Esophagus squamous epithelium (tissue), 5 donors: ENCODE data around the gene ZFP92. TPM values are rescaled to one million over a fixed set of nuclear protein-coding genes. Genes with fewer than 3 reads are reported as not detected.
A peak's percentile ranks its signal among the peaks of the same experiment; 100 is the strongest.

ENCODE experiments used
- DNase-seq: peaks from one replicate; lab custom pipeline; 2025; lab: John Stamatoyannopoulos, UW
- H3K27ac ChIP-seq, 4 donors: fragments of 200-600 bp; sonication (generic); one replicate each; pipeline ENCODE4 v1.5.1; 2016 to 2019; ENCODE audit warnings: mild to moderate bottlenecking in 1 of 4
- H3K27me3 ChIP-seq, 4 donors: fragments of 200-600 bp; sonication (generic); 1 replicate in 3 of 4; 2 replicates in 1 of 4; pipeline versions ENCODE4 v1.5.1 to v1.6.0; 2017 to 2021; ENCODE audit warnings: antibody characterized with exemption in 1 of 4
- H3K36me3 ChIP-seq, 3 donors: fragments of 200-600 bp; sonication (generic); one replicate each; pipeline ENCODE4 v1.5.1; 2016 to 2019
- H3K4me1 ChIP-seq, 3 donors: fragments of 200-600 bp; sonication (generic); one replicate each; pipeline ENCODE4 v1.5.1; 2017 to 2019
- H3K4me3 ChIP-seq, 4 donors: fragments of 200-600 bp; sonication (generic); 1 replicate in 3 of 4; 2 replicates in 1 of 4; pipeline ENCODE4 v1.5.1; 2016 to 2019; ENCODE audit warnings: mild to moderate bottlenecking in 2 of 4, moderate library complexity in 1 of 4
- H3K9me3 ChIP-seq, 3 donors: fragments of 200-600 bp; sonication (generic); one replicate each; pipeline ENCODE4 v1.5.1; 2016 to 2019
- CTCF ChIP-seq, 6 experiments: fragments of 450-650 bp in 4 of 6; fragments of 200-600 bp in 2 of 6; sonication (generic) in 2 of 6; IDR thresholded peaks; one replicate each; pipeline ENCODE4 v1.5.1; 2016 to 2019; ENCODE audit warnings: antibody characterized with exemption in 6 of 6, mild to moderate bottlenecking in 4 of 6, moderate library complexity in 4 of 6
- POLR2A ChIP-seq, 4 donors: fragments of 450-650 bp; IDR thresholded peaks; one replicate each; pipeline ENCODE4 v1.6.1; 2017; ENCODE audit warnings: antibody characterized with exemption in 4 of 4, mild to moderate bottlenecking in 4 of 4, moderate library complexity in 3 of 4
- WGBS, 2 donors: methylation state at CpG; one replicate each; pipeline ENCODE4 v1.1.5; 2018; 5-methylcytosine and 5-hydroxymethylcytosine counted together
- intact Hi-C: fragments of 100-400 bp; cut with DNase I; formaldehyde crosslinking; loops from one replicate; pipeline ENCODE4 v1.15.0; 2022
- small RNA-seq, 4 donors: library from RNA; depleted of rRNA; stranded (forward); fragments of <200 nt; gene quantifications; one replicate each; pipeline ENCODE3, GENCODE V24; 2016
- total RNA-seq, 4 donors: library from RNA; depleted of rRNA; stranded (reverse); fragments of >200 nt; gene quantifications; one replicate each; pipeline ENCODE4 v1.1.0, GENCODE V29; 2016
- donor health status: DM: yes; HTN: yes; CAD: no.

The ZFP92 gene
- total RNA-seq, 4 donors from 2014 or later: 0.11 to 0.97 (median 0.37) TPM

GRCh38 chrX:153458476-153458875 lies 47.2 kb downstream of the ZFP92 start:
- no peak for DNase-seq
- no peak overlapping the region for H3K4me3 ChIP-seq
- 62 to 92% methylated on average over 3 to 4 of the region's 4 CpGs for WGBS, 2 donors
- H3K27ac ChIP-seq: no peak overlapping the region
- peaks cover 0 to 37% (median 0%) of the 10 kb centered on the region in 3 donors for H3K36me3 ChIP-seq
- H3K27me3 ChIP-seq: no peaks in the 10 kb centered on the region
- H3K4me1 ChIP-seq: peaks cover 0 to 16% (median 0%) of the 10 kb centered on the region in 3 donors
- intact Hi-C loops: no loop called here
- no peaks in the 10 kb centered on the region for H3K9me3 ChIP-seq
- TF ChIP-seq POLR2A (IDR thresholded peaks at IDR 0.05): no peak
- no peak for TF ChIP-seq CTCF (IDR thresholded peaks at IDR 0.05)

- 90 to 94% methylated on average over 3 of the region's 4 CpGs for WGBS, 2 donors
- DNase-seq: no peak
Observed at GRCh38 chrX:153459986-153460385, 48.7 kb downstream of the ZFP92 start.

GRCh38 chrX:153460826-153461225 lies 49.6 kb downstream of the ZFP92 start:
- H3K4me1 ChIP-seq: peaks cover 0 to 16% (median 0%) of the 10 kb centered on the region in 3 donors
- WGBS, 2 donors: 0 to 59% methylated on average over 1 to 4 of the region's 7 CpGs
- H3K9me3 ChIP-seq: no peaks in the 10 kb centered on the region
- no peaks in the 10 kb centered on the region for H3K27me3 ChIP-seq
- peaks cover 0 to 24% (median 0%) of the 10 kb centered on the region in 3 donors for H3K36me3 ChIP-seq
- no peak for DNase-seq
- H3K27ac ChIP-seq: no peak overlapping the region
- TF ChIP-seq CTCF (IDR thresholded peaks at IDR 0.05): peak in 5 of 6 experiments; percentile 33 to 54 (median 37)
- no peak for TF ChIP-seq POLR2A (IDR thresholded peaks at IDR 0.05)
- no peak overlapping the region for H3K4me3 ChIP-seq
- intact Hi-C loops: no loop called here

More at GRCh38 chrX:153459986-153460385, 48.7 kb downstream of the ZFP92 start:
- Histone ChIP-seq H3K27ac (no peak overlapping the region), H3K27me3 (no peaks in the 10 kb centered on the region), H3K36me3 (peaks cover 0 to 33% (median 0%) of the 10 kb centered on the region in 3 donors), H3K4me3 (no peak overlapping the region), H3K4me1 (peaks cover 0 to 16% (median 0%) of the 10 kb centered on the region in 3 donors), H3K9me3 (no peaks in the 10 kb centered on the region)
- TF ChIP-seq POLR2A (IDR thresholded peaks at IDR 0.05): no peak
- no peak for TF ChIP-seq CTCF (IDR thresholded peaks at IDR 0.05)
- intact Hi-C loops: no loop called here

Small RNA genes within 50 kb of the gene (small RNA-seq; reads per million reads assigned to genes)
- gene RN7SL667P: 0 reads per million in 4 donors

Other genes with a start within 250 kb of the ZFP92 start
- gene MAGEA1, start 232.2 kb upstream of the ZFP92 start, total RNA-seq: not detected
- not detected for gene PNMA6F, start 89.7 kb upstream of the ZFP92 start, total RNA-seq
- 1 to 10 TPM; 1.5 to 6.5 (median 2.9) TPM for gene ZNF275, start 77.3 kb upstream of the ZFP92 start, total RNA-seq
- not detected for gene PNMA6E, start 10.1 kb upstream of the ZFP92 start, total RNA-seq
- 1 to 10 TPM; 1.4 to 6.6 (median 4.3) TPM for gene TREX2, start 34.6 kb downstream of the ZFP92 start, total RNA-seq
- gene HAUS7, start 59.1 kb downstream of the ZFP92 start, total RNA-seq: 10 to 100 TPM in 3 of 4 donors, 1 to 10 TPM in 1; 8.8 to 21.0 (median 12.1) TPM
- 10 to 100 TPM in 3 of 4 donors, 1 to 10 TPM in 1; 6.7 to 26.7 (median 15.7) TPM for gene BGN, start 83.5 kb downstream of the ZFP92 start, total RNA-seq
- gene ATP2B3, start 106.2 kb downstream of the ZFP92 start, total RNA-seq: not detected
- 10 to 100 TPM; 18.0 to 32.2 (median 23.9) TPM for gene CCNQ, start 187.7 kb downstream of the ZFP92 start, total RNA-seq
- 1 to 10 TPM in 2 of 4 donors, under 1 TPM in 2; 0.38 to 4.0 (median 1.3) TPM for gene DUSP9, start 235.7 kb downstream of the ZFP92 start, total RNA-seq